GM20000 (cell line): Measurements from ENCODE around the gene ENGASE.

Experiments
- DNase-seq: peaks from one replicate; pipeline ENCODE4 v3.0.0; 2012; ENCODE audit warnings: low spot score
- TF ChIP-seq, protein P1 (sequence below): IDR thresholded peaks from 2 replicates; pipeline ENCODE4 v1.5.1; 2012; ENCODE audit warnings: mild to moderate bottlenecking, control low read depth; ENCODE audit errors: extremely low read depth, missing control alignments

Gene ENGASE, protein sequence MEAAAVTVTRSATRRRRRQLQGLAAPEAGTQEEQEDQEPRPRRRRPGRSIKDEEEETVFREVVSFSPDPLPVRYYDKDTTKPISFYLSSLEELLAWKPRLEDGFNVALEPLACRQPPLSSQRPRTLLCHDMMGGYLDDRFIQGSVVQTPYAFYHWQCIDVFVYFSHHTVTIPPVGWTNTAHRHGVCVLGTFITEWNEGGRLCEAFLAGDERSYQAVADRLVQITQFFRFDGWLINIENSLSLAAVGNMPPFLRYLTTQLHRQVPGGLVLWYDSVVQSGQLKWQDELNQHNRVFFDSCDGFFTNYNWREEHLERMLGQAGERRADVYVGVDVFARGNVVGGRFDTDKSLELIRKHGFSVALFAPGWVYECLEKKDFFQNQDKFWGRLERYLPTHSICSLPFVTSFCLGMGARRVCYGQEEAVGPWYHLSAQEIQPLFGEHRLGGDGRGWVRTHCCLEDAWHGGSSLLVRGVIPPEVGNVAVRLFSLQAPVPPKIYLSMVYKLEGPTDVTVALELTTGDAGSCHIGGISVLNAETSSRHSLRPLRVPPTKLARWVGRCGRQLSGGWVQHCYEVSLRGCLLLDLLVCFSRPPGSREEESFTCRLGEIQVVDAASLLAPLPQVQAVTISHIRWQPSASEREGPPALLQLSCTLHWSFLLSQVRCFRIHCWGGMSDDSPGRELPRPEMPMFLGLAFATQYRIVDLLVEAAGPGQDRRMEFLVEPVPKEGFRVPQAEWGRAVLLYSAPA

DNA sequence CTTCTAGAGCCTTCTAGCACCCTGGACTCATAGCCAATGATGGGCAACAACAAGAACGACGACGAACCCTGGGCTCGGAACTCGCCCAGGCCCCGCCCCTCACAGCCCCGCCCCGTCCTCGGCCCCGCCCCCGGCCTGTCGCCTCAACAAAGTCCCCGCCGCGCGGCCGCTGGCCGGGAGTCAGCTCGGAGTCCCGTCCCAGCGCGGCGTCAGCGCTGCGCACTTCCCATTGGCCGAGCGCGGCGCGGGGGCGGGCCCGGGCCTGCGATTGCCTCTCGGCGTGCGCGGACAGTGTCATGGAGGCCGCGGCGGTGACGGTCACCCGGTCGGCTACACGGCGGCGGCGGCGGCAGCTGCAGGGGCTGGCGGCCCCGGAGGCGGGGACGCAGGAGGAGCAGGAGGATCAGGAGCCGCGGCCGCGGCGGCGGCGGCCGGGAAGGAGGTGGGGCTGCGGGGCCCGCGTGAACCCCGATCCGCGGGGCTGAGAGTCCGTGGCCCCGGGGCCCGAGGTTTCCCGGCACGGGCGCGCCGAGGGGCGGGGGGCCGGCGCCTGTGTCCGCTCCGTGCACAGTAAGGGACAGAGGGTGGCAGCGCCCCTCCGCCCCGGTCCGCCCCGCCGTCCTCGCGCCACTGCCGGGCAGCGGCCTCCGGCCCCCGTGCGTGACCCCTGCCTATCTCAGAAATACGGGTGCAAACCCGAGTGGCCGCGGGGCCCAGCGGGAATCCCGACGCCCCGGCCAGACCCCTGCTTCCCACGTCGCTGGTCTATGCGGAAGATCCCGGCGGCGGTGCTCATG is at the start of gene ENGASE:
TSS of gene ENGASE (plus strand) at position 176 of the 797 bp plus-strand sequence. CDS start at position 297, 121 bp downstream.
- peak; percentile 100 for DNase-seq
- TF ChIP-seq, protein P1, sequence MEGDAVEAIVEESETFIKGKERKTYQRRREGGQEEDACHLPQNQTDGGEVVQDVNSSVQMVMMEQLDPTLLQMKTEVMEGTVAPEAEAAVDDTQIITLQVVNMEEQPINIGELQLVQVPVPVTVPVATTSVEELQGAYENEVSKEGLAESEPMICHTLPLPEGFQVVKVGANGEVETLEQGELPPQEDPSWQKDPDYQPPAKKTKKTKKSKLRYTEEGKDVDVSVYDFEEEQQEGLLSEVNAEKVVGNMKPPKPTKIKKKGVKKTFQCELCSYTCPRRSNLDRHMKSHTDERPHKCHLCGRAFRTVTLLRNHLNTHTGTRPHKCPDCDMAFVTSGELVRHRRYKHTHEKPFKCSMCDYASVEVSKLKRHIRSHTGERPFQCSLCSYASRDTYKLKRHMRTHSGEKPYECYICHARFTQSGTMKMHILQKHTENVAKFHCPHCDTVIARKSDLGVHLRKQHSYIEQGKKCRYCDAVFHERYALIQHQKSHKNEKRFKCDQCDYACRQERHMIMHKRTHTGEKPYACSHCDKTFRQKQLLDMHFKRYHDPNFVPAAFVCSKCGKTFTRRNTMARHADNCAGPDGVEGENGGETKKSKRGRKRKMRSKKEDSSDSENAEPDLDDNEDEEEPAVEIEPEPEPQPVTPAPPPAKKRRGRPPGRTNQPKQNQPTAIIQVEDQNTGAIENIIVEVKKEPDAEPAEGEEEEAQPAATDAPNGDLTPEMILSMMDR = no peak

DNA sequence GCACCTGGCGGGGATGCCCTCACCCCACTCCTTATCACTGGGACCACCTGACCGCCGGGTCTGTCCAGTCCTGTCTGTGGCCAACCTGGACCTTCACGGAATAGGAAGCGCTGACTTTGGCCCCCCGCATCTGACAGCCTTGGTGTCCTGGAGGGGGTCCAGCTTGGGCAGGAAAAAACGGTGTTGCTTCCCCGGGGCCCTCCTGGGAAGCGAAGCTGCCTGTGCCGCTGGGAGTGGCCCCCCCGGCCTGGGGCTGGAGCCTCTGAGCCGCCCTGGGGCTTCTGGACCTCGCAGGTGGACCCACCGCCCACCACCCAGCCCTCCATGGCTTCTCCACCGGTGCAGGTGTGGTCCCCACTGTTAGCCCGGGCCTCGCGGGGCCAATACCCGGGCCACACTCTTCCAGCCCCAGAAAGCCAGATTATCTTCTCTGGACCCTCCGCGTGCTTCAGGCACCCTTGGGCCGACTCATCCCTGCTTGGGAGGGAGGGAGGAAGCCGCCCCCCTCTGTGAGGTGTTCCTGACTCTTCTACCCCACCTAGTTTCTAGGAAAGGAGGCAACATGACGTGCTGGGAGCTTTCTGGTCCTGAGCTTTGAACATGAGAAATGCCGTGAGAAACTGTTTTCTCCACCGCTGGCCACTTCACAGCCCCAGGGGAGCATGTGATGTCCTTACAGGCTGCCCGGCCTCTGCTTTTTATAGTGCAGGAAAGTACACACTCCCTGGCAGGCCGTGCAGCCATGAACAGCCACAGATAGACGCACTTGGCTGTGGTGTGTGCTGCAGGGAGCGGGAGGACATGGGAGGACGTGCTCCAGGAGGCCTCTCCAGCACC is 49.5 kb upstream of the ENGASE start:
- TF ChIP-seq, protein P1 = no peak
- DNase-seq = no peak

DNA sequence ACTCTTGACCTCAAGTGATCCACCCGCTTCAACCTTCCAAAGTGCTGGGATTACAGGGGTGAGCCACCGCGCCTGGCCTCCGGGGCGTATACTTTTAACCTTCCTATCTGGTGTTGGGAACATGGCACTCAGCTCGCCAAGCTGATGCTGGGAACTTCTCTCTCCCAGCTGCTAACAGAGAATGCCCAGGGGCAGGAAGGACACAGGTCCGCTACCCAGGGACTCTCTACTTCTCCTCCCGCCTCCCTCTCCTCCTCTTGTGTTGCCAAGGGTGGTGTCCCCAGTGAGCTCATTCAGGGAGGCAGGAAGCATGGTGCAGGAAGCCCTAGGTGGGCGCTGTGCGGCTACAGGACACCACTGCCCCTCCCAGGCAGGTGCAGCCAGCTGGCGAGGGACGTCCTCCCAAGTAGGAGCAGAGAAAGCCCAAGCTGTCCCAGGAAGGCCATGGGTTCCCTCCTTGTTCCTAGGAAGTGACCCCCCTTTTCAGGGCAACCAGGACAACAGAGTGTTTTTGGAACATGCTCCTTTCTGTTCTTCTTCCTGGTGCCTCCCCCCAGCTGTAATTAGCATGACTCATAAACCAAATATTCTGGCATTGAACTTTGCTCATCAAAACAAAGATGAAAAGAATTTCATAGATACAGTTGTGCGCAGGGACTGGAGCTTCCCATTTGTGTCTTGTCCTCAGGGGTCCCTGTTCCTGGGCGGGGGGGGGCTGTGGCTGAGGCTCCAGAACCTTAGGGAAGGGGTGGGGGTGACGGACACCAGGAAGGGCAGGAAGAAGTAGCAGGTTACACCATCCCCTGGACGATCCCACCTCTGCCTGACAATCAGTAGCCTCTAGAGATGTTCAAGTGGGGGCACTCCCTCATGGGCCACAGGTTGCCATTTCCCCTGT is 48.0 kb upstream of the ENGASE start:
- TF ChIP-seq, protein P1 = no peak
- DNase-seq = no peak

DNA sequence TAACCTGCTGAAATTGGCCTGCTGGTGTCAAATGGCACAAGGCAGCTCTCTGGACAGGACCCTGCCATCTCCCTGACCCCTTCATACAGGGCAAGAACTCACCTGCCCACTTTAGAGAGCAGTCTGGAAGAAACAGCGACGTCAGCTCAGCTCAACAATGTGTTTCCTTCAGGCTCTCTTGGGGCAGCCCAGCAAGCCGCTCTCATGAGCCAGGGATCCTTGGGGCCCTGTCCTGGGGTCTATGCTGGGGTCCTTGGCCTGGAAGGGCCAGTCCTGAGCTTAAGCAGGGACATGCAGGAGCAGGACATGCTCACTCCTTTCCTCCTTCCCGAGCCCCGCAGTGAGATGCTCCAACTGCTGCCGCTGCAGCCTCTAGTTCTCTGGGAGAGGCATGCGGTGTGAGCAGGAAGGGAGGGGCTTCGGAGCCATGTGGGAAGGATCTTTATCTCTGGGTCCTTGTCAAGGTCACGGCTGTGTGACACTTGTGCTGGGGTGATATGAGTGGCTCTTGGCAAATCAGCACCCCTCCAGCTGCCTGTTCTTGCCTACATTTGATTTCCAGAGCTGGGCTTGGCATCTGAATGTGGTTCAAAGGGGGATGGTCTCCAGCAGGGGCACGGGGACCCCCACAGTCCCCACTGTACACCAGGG is 47.2 kb upstream of the ENGASE start:
- no peak for DNase-seq
- TF ChIP-seq, protein P1 = no peak

DNA sequence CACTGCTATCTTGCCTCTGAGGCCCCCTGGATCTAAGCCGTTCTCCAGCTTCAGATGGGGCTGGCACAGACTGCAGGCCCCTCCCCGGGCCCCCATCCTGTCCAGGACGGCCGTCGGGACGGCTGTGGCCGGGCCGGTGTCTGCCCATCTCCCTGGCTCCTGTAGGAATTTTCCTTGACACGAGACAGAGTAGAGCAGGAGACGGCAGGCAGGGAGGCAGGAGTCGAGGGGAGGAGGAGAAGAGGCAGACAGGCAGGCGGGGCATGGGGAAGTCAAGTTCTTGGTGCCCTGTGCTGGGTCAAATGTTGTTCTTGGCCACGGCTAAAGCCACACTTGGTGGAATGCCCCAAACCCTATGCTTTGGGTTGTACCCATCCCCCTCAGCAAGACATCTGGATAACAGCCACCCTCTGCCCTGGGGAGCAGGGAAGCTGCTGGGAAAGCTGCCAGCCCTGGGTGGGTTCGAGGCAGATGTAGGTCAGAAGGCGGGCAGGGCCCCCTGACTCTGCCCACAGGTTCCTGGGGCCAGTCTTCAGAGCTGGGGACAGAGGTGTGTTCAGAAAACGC is 46.6 kb upstream of the ENGASE start:
- TF ChIP-seq, protein P1 = no peak
- no peak for DNase-seq
